Lower leg skin (tissue), 4 donors: ENCODE measurements around the gene ASB13. TPM values are rescaled to one million over a fixed set of nuclear protein-coding genes. Genes with fewer than 3 reads are reported as not detected.

ENCODE experiments used
- DNase-seq, 2 donors: peaks; one replicate each; pipeline ENCODE4 v3.0.0-alpha.2; 2019; ENCODE audit warnings: low spot score in 2 of 2
- H3K4me3 ChIP-seq: fragments of 200-600 bp; sonication (generic); 2 replicates; pipeline ENCODE4 v1.5.1; 2017; ENCODE audit warnings: mild to moderate bottlenecking, low read depth; ENCODE audit not compliant: poor library complexity, severe bottlenecking
- CTCF ChIP-seq, 3 donors: fragments of 450-650 bp; IDR thresholded peaks; one replicate each; pipeline ENCODE4 v1.5.1; 2016; ENCODE audit warnings: antibody characterized with exemption in 3 of 3, mild to moderate bottlenecking in 3 of 3, moderate library complexity in 2 of 3
- POLR2A ChIP-seq, 2 donors: fragments of 450-650 bp; IDR thresholded peaks; one replicate each; pipeline ENCODE4 v1.6.1; 2016 to 2017; ENCODE audit warnings: antibody characterized with exemption in 2 of 2, mild to moderate bottlenecking in 1 of 2, moderate library complexity in 1 of 2
- WGBS, 2 donors: methylation state at CpG; one replicate each; pipeline ENCODE4 v1.1.5; 2018; 5-methylcytosine and 5-hydroxymethylcytosine counted together
- intact Hi-C: fragments of 100-400 bp; cut with DNase I; formaldehyde crosslinking; loops from one replicate; pipeline ENCODE4 v1.15.0; 2023; ENCODE audit warnings: low total_unique reads
- total RNA-seq, 4 donors: library from RNA; depleted of rRNA; stranded (reverse); fragments of >200 nt; gene quantifications; one replicate each; pipeline ENCODE4 v1.1.0, GENCODE V29; 2016

Gene ASB13
- total RNA-seq, 4 donors from 2014 or later, result 9.9 to 28.5 (median 18.4) TPM

GRCh38 chr10:5630112-5630436 lies 36.3 kb downstream of the ASB13 start:
- no peak for TF ChIP-seq POLR2A (IDR thresholded peaks at IDR 0.05)
- no peak for TF ChIP-seq CTCF (IDR thresholded peaks at IDR 0.05)
- WGBS, 2 donors, result 87 to 95% methylated on average over 8 of the region's 8 CpGs
- intact Hi-C loops, result no loop called here
- no peak for DNase-seq
- H3K4me3 ChIP-seq, result no peak overlapping the region

GRCh38 chr10:5629303-5630111 lies 36.9 kb downstream of the ASB13 start:
- no peak overlapping the region for H3K4me3 ChIP-seq
- intact Hi-C loops, result no loop called here
- peak; percentile 84 to 95 for DNase-seq
- 9 to 11% methylated on average over 7 of the region's 7 CpGs for WGBS, 2 donors
- TF ChIP-seq POLR2A (IDR thresholded peaks at IDR 0.05), result no peak
- peak in 1 of 3 donors; percentile 60 for TF ChIP-seq CTCF (IDR thresholded peaks at IDR 0.05)

- DNase-seq, result peak in 1 of 2 donors; percentile 70
- no peak overlapping the region for H3K4me3 ChIP-seq
- intact Hi-C loops, result no loop called here
- 23 to 29% methylated on average over 15 of the region's 15 CpGs for WGBS, 2 donors
- peak in 1 of 2 donors; percentile 3 for TF ChIP-seq POLR2A (IDR thresholded peaks at IDR 0.05)
- no peak for TF ChIP-seq CTCF (IDR thresholded peaks at IDR 0.05)
Measured at GRCh38 chr10:5628451-5629302, 37.7 kb downstream of the ASB13 start.

GRCh38 chr10:5627486-5628044 lies 38.8 kb downstream of the ASB13 start:
- DNase-seq, result no peak
- intact Hi-C loops, result no loop called here
- WGBS, 2 donors, result 82 to 89% methylated on average over 7 of the region's 7 CpGs
- TF ChIP-seq CTCF (IDR thresholded peaks at IDR 0.05) (no peak), POLR2A (IDR thresholded peaks at IDR 0.05) (no peak)
- H3K4me3 ChIP-seq, result no peak overlapping the region

- H3K4me3 ChIP-seq, result no peak overlapping the region
- intact Hi-C loops, result loop anchor here (2.0 kb wide), 1 partner anchor 191 kb away; no protein-coding TSS in a partner anchor
Measured at GRCh38 chr10:5625992-5626777, 40.2 kb downstream of the ASB13 start.

More at GRCh38 chr10:5625992-5626777, 40.2 kb downstream of the ASB13 start:
- no peak for DNase-seq
- 82 to 87% methylated on average over 13 of the region's 13 CpGs for WGBS, 2 donors
- TF ChIP-seq POLR2A (IDR thresholded peaks at IDR 0.05), result no peak
- no peak for TF ChIP-seq CTCF (IDR thresholded peaks at IDR 0.05)
